Stimulated activated CD8-positive, alpha-beta memory T cell treated with anti-CD3 and anti-CD28 coated beads, Interleukin-15, amount 100 ng/mL, for 4 hours (primary cell): Measurements from ENCODE around the gene CACNG3.
"Not testable (repeated sequence)": the region's sequence is repeated elsewhere in the genome, so short reads cannot be mapped to it uniquely, and the experiment has no call there.

Experiments used
- DNase-seq, 2 donors: peaks; one replicate each; pipeline ENCODE4 v3.0.0-alpha.2; 2020; ENCODE audit warnings: low read depth in 2 of 2

Gene CACNG3

GRCh38 chr16:24255456-24256371 lies at the start of gene CACNG3:
Gene CACNG3 (plus strand): TSS chr16:24256335. CDS start chr16:24256755, 420 bp downstream.
- no peak for DNase-seq

- DNase-seq, result no peak
Measured at GRCh38 chr16:24206926-24207325, 49.2 kb upstream of the CACNG3 start.

GRCh38 chr16:24208710-24209109 lies 47.4 kb upstream of the CACNG3 start:
- no peak for DNase-seq

- no peak for DNase-seq
Measured at GRCh38 chr16:24214992-24215391, 41.1 kb upstream of the CACNG3 start.

- DNase-seq, result no peak
Measured at GRCh38 chr16:24216961-24217360, 39.2 kb upstream of the CACNG3 start.

- no peak for DNase-seq
Measured at GRCh38 chr16:24217461-24217860, 38.7 kb upstream of the CACNG3 start.

GRCh38 chr16:24218299-24218698 lies 37.8 kb upstream of the CACNG3 start:
- no peak for DNase-seq

GRCh38 chr16:24221219-24221618 lies 34.9 kb upstream of the CACNG3 start:
- DNase-seq, result no peak

GRCh38 chr16:24228514-24228913 lies 27.6 kb upstream of the CACNG3 start:
- no peak for DNase-seq

- DNase-seq, result no peak
Measured at GRCh38 chr16:24232936-24233335, 23.2 kb upstream of the CACNG3 start.

GRCh38 chr16:24234737-24235136 lies 21.4 kb upstream of the CACNG3 start:
- DNase-seq, result no peak

- no peak for DNase-seq
Measured at GRCh38 chr16:24235806-24236205, 20.3 kb upstream of the CACNG3 start.

GRCh38 chr16:24238846-24239245 lies 17.3 kb upstream of the CACNG3 start:
- not testable (repeated sequence) for DNase-seq

GRCh38 chr16:24246911-24247607 lies 9.1 kb upstream of the CACNG3 start:
- DNase-seq, result no peak

GRCh38 chr16:24253192-24253591 lies 2.9 kb upstream of the CACNG3 start:
- no peak for DNase-seq

- DNase-seq, result no peak
Measured at GRCh38 chr16:24257958-24258357, 1.8 kb downstream of the CACNG3 start.

GRCh38 chr16:24258791-24259190 lies 2.7 kb downstream of the CACNG3 start:
- no peak for DNase-seq

GRCh38 chr16:24262816-24263215 lies 6.7 kb downstream of the CACNG3 start:
- DNase-seq, result no peak

- DNase-seq, result no peak
Measured at GRCh38 chr16:24270721-24271442, 14.7 kb downstream of the CACNG3 start.

GRCh38 chr16:24272379-24272778 lies 16.2 kb downstream of the CACNG3 start:
- DNase-seq, result no peak

GRCh38 chr16:24273508-24274182 lies 17.5 kb downstream of the CACNG3 start:
- no peak for DNase-seq

GRCh38 chr16:24275413-24275812 lies 19.3 kb downstream of the CACNG3 start:
- no peak for DNase-seq
